Measurements from ENCODE around the gene KCNAB2.

Gene KCNAB2

GRCh38 chr1:6111991-6112689 lies 66.5 kb downstream of the KCNAB2 start:
- H3K27ac ChIP-seq, result no peak overlapping the region
- H3K36me3 ChIP-seq, result no peaks in the 10 kb centered on the region
- no peaks in the 10 kb centered on the region for H3K9me3 ChIP-seq (ENCODE audit: severe bottlenecking)
- TF ChIP-seq, protein P1, sequence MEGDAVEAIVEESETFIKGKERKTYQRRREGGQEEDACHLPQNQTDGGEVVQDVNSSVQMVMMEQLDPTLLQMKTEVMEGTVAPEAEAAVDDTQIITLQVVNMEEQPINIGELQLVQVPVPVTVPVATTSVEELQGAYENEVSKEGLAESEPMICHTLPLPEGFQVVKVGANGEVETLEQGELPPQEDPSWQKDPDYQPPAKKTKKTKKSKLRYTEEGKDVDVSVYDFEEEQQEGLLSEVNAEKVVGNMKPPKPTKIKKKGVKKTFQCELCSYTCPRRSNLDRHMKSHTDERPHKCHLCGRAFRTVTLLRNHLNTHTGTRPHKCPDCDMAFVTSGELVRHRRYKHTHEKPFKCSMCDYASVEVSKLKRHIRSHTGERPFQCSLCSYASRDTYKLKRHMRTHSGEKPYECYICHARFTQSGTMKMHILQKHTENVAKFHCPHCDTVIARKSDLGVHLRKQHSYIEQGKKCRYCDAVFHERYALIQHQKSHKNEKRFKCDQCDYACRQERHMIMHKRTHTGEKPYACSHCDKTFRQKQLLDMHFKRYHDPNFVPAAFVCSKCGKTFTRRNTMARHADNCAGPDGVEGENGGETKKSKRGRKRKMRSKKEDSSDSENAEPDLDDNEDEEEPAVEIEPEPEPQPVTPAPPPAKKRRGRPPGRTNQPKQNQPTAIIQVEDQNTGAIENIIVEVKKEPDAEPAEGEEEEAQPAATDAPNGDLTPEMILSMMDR (IDR thresholded peaks at IDR 0.05; ENCODE audit: low read depth, low read length), result no peak
- H3K27me3 ChIP-seq (ENCODE audit: insufficient read depth, low read depth, severe bottlenecking), result no peaks in the 10 kb centered on the region
- no peak overlapping the region for H3K4me3 ChIP-seq (ENCODE audit: low read depth, low read length)
- DNase-seq, result no peak

GRCh38 chr1:6112690-6113005 lies 67.0 kb downstream of the KCNAB2 start:
- Histone ChIP-seq H3K9me3 (ENCODE audit: severe bottlenecking) (no peaks in the 10 kb centered on the region), H3K27ac (no peak overlapping the region), H3K36me3 (no peaks in the 10 kb centered on the region), H3K27me3 (ENCODE audit: insufficient read depth, low read depth, severe bottlenecking) (no peaks in the 10 kb centered on the region), H3K4me3 (ENCODE audit: low read depth, low read length) (no peak overlapping the region)
- DNase-seq, result no peak
- TF ChIP-seq, protein P1 (IDR thresholded peaks at IDR 0.05; ENCODE audit: low read depth, low read length), result no peak

GRCh38 chr1:6113116-6113515 lies 67.4 kb downstream of the KCNAB2 start:
- DNase-seq, result no peak
- H3K36me3 ChIP-seq, result no peaks in the 10 kb centered on the region
- H3K9me3 ChIP-seq (ENCODE audit: severe bottlenecking), result no peaks in the 10 kb centered on the region
- TF ChIP-seq, protein P1 (IDR thresholded peaks at IDR 0.05; ENCODE audit: low read depth, low read length), result no peak
- no peaks in the 10 kb centered on the region for H3K27me3 ChIP-seq (ENCODE audit: insufficient read depth, low read depth, severe bottlenecking)
- H3K4me3 ChIP-seq (ENCODE audit: low read depth, low read length), result no peak overlapping the region
- no peak overlapping the region for H3K27ac ChIP-seq

DNA sequence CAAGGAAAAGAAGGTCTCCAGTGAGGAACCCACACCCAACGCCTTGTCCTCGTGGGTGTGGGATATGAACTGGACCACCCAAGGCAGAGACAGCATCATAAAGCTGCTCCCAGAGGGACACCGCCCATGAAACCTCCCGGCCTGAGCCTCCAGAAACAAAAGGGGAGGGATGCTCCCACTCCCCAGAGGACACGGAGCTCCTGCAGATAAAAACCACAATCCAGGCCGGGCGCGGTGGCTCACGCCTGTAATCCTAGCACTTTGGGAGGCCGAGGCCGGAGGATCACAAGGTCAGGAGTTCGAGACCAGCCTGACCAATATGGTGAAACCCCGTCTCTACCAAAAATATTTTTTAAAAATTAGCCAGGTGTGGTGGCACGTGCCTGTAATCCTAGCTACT lies 68.1 kb downstream of the KCNAB2 start:
- Histone ChIP-seq H3K9me3 (ENCODE audit: severe bottlenecking) (no peaks in the 10 kb centered on the region), H3K36me3 (no peaks in the 10 kb centered on the region), H3K27ac (no peak overlapping the region), H3K27me3 (ENCODE audit: insufficient read depth, low read depth, severe bottlenecking) (no peaks in the 10 kb centered on the region), H3K4me3 (ENCODE audit: low read depth, low read length) (no peak overlapping the region)
- no peak for DNase-seq
- TF ChIP-seq, protein P1 (IDR thresholded peaks at IDR 0.05; ENCODE audit: low read depth, low read length), result no peak

- Histone ChIP-seq H3K27ac (no peak overlapping the region), H3K27me3 (ENCODE audit: insufficient read depth, low read depth, severe bottlenecking) (no peaks in the 10 kb centered on the region), H3K9me3 (ENCODE audit: severe bottlenecking) (no peaks in the 10 kb centered on the region), H3K4me3 (ENCODE audit: low read depth, low read length) (no peak overlapping the region), H3K36me3 (no peaks in the 10 kb centered on the region)
- TF ChIP-seq, protein P1 (IDR thresholded peaks at IDR 0.05; ENCODE audit: low read depth, low read length), result no peak
- DNase-seq, result no peak
Observed at GRCh38 chr1:6116137-6116536, 70.4 kb downstream of the KCNAB2 start.

DNA sequence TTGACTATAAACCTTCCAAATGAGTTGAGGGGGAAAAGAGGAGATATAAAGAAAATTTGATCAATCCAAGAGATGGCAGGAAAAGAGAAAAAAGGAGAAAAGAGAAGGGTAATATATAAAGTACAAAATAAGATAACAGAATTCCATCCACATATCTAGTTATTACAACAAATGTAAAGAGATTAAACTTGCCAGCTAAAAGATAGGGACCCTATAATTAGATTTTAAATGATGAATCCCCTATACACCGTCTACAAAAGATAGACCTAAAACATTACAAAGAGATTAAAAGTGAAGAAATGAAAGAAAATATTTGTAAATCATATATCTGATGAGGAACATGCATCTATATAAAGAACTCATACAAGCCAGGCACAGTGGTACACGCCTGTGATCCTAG lies 71.4 kb downstream of the KCNAB2 start:
- DNase-seq, result no peak
- Histone ChIP-seq H3K36me3 (no peaks in the 10 kb centered on the region), H3K27me3 (ENCODE audit: insufficient read depth, low read depth, severe bottlenecking) (no peaks in the 10 kb centered on the region), H3K27ac (no peak overlapping the region), H3K9me3 (ENCODE audit: severe bottlenecking) (no peaks in the 10 kb centered on the region), H3K4me3 (ENCODE audit: low read depth, low read length) (no peak overlapping the region)
- TF ChIP-seq, protein P1 (IDR thresholded peaks at IDR 0.05; ENCODE audit: low read depth, low read length), result no peak

All from WERI-Rb-1 (cell line).